Spleen (tissue), 7 donors: Measurements from ENCODE around the gene SLC23A1.

Experiments used
- CTCF ChIP-seq, 11 experiments: fragments of 200-600 bp in 7 of 11; fragments of 450-650 bp in 4 of 11; sonication (generic) in 4 of 11; IDR thresholded peaks in 8 of 11; conservative IDR thresholded peaks in 3 of 11; 1 replicate in 7 of 11; 2 replicates in 4 of 11; pipeline versions ENCODE4 v1.4.0 to v1.8.0; 2016 to 2021; ENCODE audit warnings: antibody characterized with exemption in 11 of 11, inconsistent platforms in 4 of 11, mild to moderate bottlenecking in 1 of 11
- POLR2A ChIP-seq, 3 donors: fragments of 450-650 bp; IDR thresholded peaks; one replicate each; pipeline ENCODE4 v1.5.1; 2017; ENCODE audit warnings: antibody characterized with exemption in 3 of 3, mild to moderate bottlenecking in 1 of 3
- donor health status: DM: no; HTN: no; CAD: no; lungs with moderate emphysema.
- donor health status: DM: no; HTN: no; CAD: no.
- donor health status: DM: no; HTN: no; CAD: no.

- TF ChIP-seq CTCF (IDR thresholded peaks at IDR 0.05 in 8 of 11, conservative IDR thresholded peaks at IDR 0.05 in 3 of 11) (no peak), POLR2A (IDR thresholded peaks at IDR 0.05) (no peak)
Measured at GRCh38 chr5:139418793-139419192, 35.7 kb upstream of the SLC23A1 start.
